HG03064 (cell line): ENCODE results near the gene DDA1.

Experiments
- ATAC-seq: cut with Tn5 transposase; IDR thresholded peaks from one replicate; pipeline ENCODE4 v1.9.1; 2021; ENCODE audit warnings: low read depth; ENCODE audit not compliant: unreplicated experiment

DDA1 gene

GRCh38 chr19:17309965-17310461 lies 650 bp downstream of the DDA1 start:
- ATAC-seq, result no peak

- ATAC-seq, result no peak
These were observed 2.3 kb downstream of the DDA1 start for GRCh38 chr19:17311455-17312188.

GRCh38 chr19:17312189-17313113 lies 3.1 kb downstream of the DDA1 start:
- no peak for ATAC-seq

GRCh38 chr19:17314007-17314593 lies 4.7 kb downstream of the DDA1 start:
- no peak for ATAC-seq

GRCh38 chr19:17318966-17319365 lies 9.6 kb downstream of the DDA1 start:
- ATAC-seq, result no peak

GRCh38 chr19:17319473-17320238 lies 10.3 kb downstream of the DDA1 start:
- no peak for ATAC-seq

- ATAC-seq, result no peak
These were observed 11.1 kb downstream of the DDA1 start for GRCh38 chr19:17320435-17320834.

- no peak for ATAC-seq
These were observed 12.5 kb downstream of the DDA1 start for GRCh38 chr19:17321655-17322489.

- ATAC-seq, result no peak
These were observed 13.5 kb downstream of the DDA1 start for GRCh38 chr19:17322854-17323253.

GRCh38 chr19:17323300-17323963 lies 14.1 kb downstream of the DDA1 start:
- ATAC-seq, result no peak

- no peak for ATAC-seq
These were observed 14.6 kb downstream of the DDA1 start for GRCh38 chr19:17323964-17324332.

GRCh38 chr19:17324357-17325114 lies 15.2 kb downstream of the DDA1 start:
- no peak for ATAC-seq

GRCh38 chr19:17325133-17325532 lies 15.8 kb downstream of the DDA1 start:
- ATAC-seq, result no peak

- no peak for ATAC-seq
These were observed 16.7 kb downstream of the DDA1 start for GRCh38 chr19:17325881-17326594.

- ATAC-seq, result no peak
These were observed 17.2 kb downstream of the DDA1 start for GRCh38 chr19:17326595-17326966.

GRCh38 chr19:17327068-17327653 lies 17.8 kb downstream of the DDA1 start:
- ATAC-seq, result no peak
